ENCODE data around the gene AP1S3. TPM values are rescaled to one million over a fixed set of nuclear protein-coding genes. Genes with fewer than 3 reads are reported as not detected.
A peak's percentile ranks its signal among the peaks of the same experiment; 100 is the strongest.
"Not testable (repeated sequence)": the region's sequence is repeated elsewhere in the genome, so short reads cannot be mapped to it uniquely, and the experiment has no call there.

The AP1S3 gene
- total RNA-seq, 1 experiment from 2014 or later: 66.3 TPM

GRCh38 chr2:223789423-223789822 lies 48.0 kb downstream of the AP1S3 start:
- intact Hi-C loops (cut with micrococcal nuclease; ENCODE audit: unreplicated experiment): no loop called here
- ATAC-seq (no peak), DNase-seq (ENCODE audit: low read depth, low spot score) (no peak)
- Histone ChIP-seq H3K9me3 (ENCODE audit: control insufficient read depth, insufficient read depth, low read depth, low read length) (no peaks in the 10 kb centered on the region; the same call in 1 of the 2 replicates), H3K27me3 (ENCODE audit: control insufficient read depth, insufficient read depth, low read length) (no peaks in the 10 kb centered on the region), H3K4me1 (ENCODE audit: control insufficient read depth, insufficient read depth, low read length) (peaks cover 10% of the 10 kb centered on the region; the same call in 1 of the 2 replicates), H3K4me3 (ENCODE audit: low read depth in 2 of 2, low read length in 2 of 2) (no peak overlapping the region), H3K36me3 (ENCODE audit: control insufficient read depth, insufficient read depth, low read length) (no peaks in the 10 kb centered on the region), H3K27ac (ENCODE audit: low read length) (no peak overlapping the region)
- in situ Hi-C loops (cut with HindIII; ENCODE audit: low pct_unique_long_range_greater_than_20kb, low sequenced_read_pairs): no loop called here
- BruUV-seq (replicated peaks): no TSS peak
- TF ChIP-seq TCF7L2 (IDR thresholded peaks at IDR 0.05; ENCODE audit: low read depth, low read length) (no peak), REST (IDR thresholded peaks at IDR 0.05; ENCODE audit: insufficient read depth in 1 of 2, low read depth in 2 of 2, low read length in 1 of 2) (no peak), CTCF (IDR thresholded peaks at IDR 0.05) (no peak), SIN3A (IDR thresholded peaks at IDR 0.05; ENCODE audit: borderline replicate concordance, insufficient read depth, low read depth, low read length) (no peak), POLR2AphosphoS5 (IDR thresholded peaks at IDR 0.05; ENCODE audit: low read depth, low read length) (no peak)
- ChIA-PET POLR2A (no interaction called here), CTCF (no interaction called here)

- no peaks in the 10 kb centered on the region for H3K36me3 ChIP-seq (ENCODE audit: control insufficient read depth, insufficient read depth, low read length)
- H3K27ac ChIP-seq (ENCODE audit: low read length): peak overlapping the region; percentile 10; the same call in 1 of the 2 replicates
- POLR2A ChIA-PET: no interaction called here
- DNase-seq (ENCODE audit: low read depth, low spot score) (no peak), ATAC-seq (no peak)
- no peak overlapping the region for H3K4me3 ChIP-seq (ENCODE audit: low read depth in 2 of 2, low read length in 2 of 2)
- in situ Hi-C loops (cut with HindIII; ENCODE audit: low pct_unique_long_range_greater_than_20kb, low sequenced_read_pairs): no loop called here
- H3K27me3 ChIP-seq (ENCODE audit: control insufficient read depth, insufficient read depth, low read length): no peaks in the 10 kb centered on the region
- no peak for TF ChIP-seq CTCF (IDR thresholded peaks at IDR 0.05)
- no peak for TF ChIP-seq SIN3A (IDR thresholded peaks at IDR 0.05; ENCODE audit: borderline replicate concordance, insufficient read depth, low read depth, low read length)
- no peak for TF ChIP-seq REST (IDR thresholded peaks at IDR 0.05; ENCODE audit: insufficient read depth in 1 of 2, low read depth in 2 of 2, low read length in 1 of 2)
- TF ChIP-seq TCF7L2 (IDR thresholded peaks at IDR 0.05; ENCODE audit: low read depth, low read length): no peak
- TF ChIP-seq POLR2AphosphoS5 (IDR thresholded peaks at IDR 0.05; ENCODE audit: low read depth, low read length): no peak
- CTCF ChIA-PET: interaction anchor here (0.6 kb wide), 1 partner anchor 884 kb away, joined by 4 read pairs; no protein-coding TSS in a partner anchor
- intact Hi-C loops (cut with micrococcal nuclease; ENCODE audit: unreplicated experiment): no loop called here
- H3K9me3 ChIP-seq (ENCODE audit: control insufficient read depth, insufficient read depth, low read depth, low read length): no peaks in the 10 kb centered on the region; the same call in 1 of the 2 replicates
- no TSS peak for BruUV-seq (replicated peaks)
- peaks cover 10% of the 10 kb centered on the region; the same call in 1 of the 2 replicates for H3K4me1 ChIP-seq (ENCODE audit: control insufficient read depth, insufficient read depth, low read length)
Measured at GRCh38 chr2:223788826-223789225, 48.6 kb downstream of the AP1S3 start.

- H3K4me1 ChIP-seq (ENCODE audit: control insufficient read depth, insufficient read depth, low read length); H3K27me3 ChIP-seq (ENCODE audit: control insufficient read depth, insufficient read depth, low read length); H3K9me3 ChIP-seq (ENCODE audit: control insufficient read depth, insufficient read depth, low read depth, low read length); intact Hi-C loops (cut with micrococcal nuclease; ENCODE audit: unreplicated experiment); H3K4me3 ChIP-seq (ENCODE audit: low read depth in 2 of 2, low read length in 2 of 2); H3K27ac ChIP-seq (ENCODE audit: low read length); POLR2A ChIA-PET; ATAC-seq; CTCF ChIA-PET; BruUV-seq (replicated peaks); H3K36me3 ChIP-seq (ENCODE audit: control insufficient read depth, insufficient read depth, low read length); in situ Hi-C loops (cut with HindIII; ENCODE audit: low pct_unique_long_range_greater_than_20kb, low sequenced_read_pairs); DNase-seq (ENCODE audit: low read depth, low spot score): not testable (repeated sequence)
Measured at GRCh38 chr2:223788106-223788505, 49.3 kb downstream of the AP1S3 start.
